GM04503 (cell line): ENCODE results near the gene DENND11.
"Not testable (repeated sequence)": the region's sequence is repeated elsewhere in the genome, so short reads cannot be mapped to it uniquely, and the experiment has no call there.

Experiments used
- DNase-seq: peaks from one replicate; pipeline ENCODE4 v3.0.0-alpha.2; 2012; ENCODE audit warnings: low read depth

Gene DENND11

GRCh38 chr7:141708351-141708750, 6.4 kb upstream of the DENND11 start, which contains the start of gene WEE2:
Gene WEE2 (plus strand): TSS chr7:141708353. CDS start chr7:141708759, 406 bp downstream.
- no peak for DNase-seq

DNA sequence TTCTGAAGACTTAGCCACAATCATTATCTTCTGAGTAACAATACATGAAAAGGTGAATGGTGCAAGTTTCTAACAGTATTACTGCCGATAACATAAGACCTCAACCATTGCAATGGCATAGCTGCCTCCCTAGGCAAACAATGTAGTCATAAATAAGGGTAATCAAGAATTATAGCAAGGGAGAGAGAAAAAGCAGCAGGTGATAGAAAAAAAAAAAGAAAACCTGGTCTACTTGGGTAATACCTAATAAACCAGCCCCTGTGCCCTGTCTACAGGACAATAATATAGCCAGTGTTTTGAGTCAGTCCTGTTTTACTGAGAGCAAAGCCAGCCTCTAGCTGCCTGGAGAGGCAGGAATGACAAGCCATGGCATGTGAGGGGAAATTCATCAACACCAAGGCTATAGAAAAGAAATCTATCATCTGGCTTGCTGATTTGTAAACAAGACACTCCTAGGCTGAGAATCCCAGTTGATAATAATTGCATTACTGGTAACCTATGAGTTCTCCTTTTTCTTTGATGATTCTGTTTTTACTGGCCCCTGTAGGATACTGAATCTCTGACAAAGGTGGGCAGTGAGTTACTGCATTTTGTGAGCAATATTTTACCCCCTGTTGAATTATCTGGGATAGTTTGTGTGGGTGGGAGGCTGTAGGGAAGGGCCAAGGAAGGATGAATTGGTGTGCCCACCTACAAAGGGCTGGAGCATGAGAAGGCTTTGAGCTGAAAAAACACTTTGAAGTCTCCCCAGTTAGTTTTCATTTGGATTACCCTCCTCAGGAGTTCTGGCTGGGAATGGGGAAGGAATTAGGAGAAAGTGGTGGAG, 4.5 kb upstream of the DENND11 start:
- no peak for DNase-seq

GRCh38 chr7:141704741-141705140, 2.8 kb upstream of the DENND11 start:
- no peak for DNase-seq

DNA sequence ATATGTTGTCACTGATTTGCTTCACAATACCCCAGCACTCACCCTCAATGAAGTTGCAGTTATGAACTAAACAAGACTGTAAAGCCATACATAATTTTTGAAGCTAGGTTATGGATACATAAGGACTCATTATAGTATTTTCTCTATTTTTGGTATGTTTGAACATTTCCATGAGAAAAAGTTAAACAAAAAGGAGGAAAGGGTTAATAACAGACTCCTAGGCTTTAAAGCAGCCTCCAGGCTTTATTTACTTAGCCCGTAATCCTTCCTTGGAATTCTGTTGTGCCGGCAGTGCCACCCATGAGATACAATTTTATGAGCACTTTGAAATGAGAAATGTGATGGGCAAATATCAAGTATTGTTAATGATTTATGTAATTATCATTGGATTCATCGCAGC, 2.1 kb upstream of the DENND11 start:
- DNase-seq, result no peak

GRCh38 chr7:141702892-141703291, 926 bp upstream of the DENND11 start:
- no peak for DNase-seq

GRCh38 chr7:141701489-141702046, 398 bp downstream of the DENND11 start:
- no peak for DNase-seq

GRCh38 chr7:141700848-141701371, 1.1 kb downstream of the DENND11 start:
- DNase-seq, result no peak

DNA sequence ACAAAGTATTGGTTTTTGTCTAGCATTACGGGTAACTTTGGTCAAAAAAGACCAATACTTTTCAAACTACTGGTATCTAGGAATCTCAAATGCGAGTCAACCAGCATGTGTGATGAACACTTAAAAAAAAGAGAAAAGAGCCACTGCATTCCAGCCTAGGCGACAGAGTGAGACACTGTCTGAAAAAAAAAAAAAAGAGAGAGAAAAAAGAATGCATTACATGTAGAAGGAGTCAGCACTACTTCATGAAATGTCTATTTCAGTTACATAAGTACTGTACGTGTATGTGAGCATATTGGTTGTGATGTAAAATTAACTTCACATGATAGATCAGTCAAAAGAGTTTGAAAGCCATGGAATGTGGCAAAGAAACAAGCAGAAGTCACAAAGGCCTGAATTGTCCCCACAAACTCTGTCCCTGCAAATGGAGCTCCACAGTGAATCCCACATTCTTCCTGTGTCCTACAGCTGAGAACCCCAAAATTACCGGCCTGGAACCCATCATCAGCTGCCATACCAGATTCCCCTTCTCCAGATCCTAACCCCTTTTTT, 1.6 kb downstream of the DENND11 start:
- no peak for DNase-seq

GRCh38 chr7:141699860-141700259, 2.1 kb downstream of the DENND11 start:
- no peak for DNase-seq

DNA sequence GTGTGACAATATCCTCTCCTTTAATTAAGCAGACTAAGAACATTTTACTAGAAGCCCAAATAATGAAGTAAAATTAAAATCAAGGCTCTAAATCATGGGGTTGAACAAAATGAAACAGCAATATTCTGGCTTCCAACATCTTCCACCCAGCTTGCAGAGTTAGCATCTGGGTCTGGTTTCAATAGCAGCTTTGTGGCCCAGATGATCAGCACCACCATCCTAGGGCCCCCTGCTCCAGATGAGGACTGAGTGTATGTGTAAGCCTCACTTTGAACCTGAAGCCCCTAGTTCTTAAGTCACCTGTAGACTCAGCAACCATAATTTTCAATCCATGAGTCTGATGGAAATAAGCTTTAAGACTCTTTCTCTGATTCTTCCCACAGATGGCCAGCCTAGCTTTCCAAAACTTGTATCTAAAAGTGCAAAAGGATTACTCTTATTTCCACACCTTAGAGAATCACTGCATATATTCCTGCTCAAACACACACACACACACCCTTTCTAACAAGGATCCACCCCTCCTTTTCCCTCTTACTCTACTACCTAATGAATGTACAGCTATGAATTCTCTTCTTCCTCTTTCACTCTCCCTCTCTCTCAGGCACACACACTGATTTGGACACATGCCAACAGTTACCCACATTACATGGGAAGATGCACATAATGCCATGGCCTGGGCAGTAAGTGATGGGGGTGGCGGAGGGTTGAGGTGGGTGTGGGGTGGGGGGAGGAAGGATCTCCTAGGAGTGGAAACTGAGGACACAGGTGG, 3.5 kb downstream of the DENND11 start:
- DNase-seq, result no peak

DNA sequence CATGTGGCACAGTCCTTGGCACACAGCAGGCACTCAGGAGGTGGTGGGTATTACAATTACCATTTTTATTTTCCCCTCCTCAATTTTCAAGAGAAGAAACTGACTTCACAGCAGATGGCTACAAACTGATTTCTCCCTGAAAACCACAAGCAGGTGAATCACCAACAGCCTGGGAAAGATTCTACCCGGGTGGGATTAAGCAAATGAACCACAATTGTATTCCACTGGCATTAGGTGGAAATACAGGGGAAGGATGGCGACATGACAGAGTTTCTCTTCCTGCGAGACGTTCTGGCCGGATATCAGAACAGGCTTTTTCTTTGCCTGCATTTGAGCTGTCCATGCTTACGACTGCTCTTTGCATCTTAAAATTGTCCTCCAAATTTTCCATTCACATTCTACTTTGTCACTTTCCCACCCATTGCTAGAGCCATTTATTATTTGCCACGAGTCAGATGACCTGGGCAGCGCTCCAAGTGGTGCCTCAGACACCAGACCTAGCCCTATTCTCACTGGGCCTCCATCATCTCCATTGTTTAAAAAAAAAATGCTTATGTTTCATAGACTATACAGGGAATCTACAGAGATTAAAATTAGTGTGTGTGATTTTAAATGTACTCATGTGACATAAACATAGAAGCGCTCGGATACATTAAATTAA, 4.6 kb downstream of the DENND11 start:
- no peak for DNase-seq

DNA sequence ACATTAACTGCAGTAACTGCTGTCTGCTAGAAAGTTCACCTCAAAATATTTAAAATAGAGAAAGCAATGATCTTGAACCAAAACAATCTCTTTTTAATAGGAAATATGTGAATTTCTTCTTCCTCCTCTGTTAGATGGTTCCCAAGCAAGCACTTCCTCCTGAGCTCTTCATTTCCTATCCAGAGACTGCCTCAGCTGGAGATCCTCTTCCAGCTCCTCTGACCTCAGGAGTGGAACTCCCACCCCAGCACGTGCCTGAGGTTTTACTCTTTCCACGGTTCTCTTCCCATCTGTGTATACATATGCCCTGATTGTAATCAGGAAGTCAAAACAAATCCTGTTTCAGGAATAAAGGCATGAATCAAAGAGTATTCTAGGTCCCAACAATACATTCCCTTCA, 5.6 kb downstream of the DENND11 start:
- no peak for DNase-seq

DNA sequence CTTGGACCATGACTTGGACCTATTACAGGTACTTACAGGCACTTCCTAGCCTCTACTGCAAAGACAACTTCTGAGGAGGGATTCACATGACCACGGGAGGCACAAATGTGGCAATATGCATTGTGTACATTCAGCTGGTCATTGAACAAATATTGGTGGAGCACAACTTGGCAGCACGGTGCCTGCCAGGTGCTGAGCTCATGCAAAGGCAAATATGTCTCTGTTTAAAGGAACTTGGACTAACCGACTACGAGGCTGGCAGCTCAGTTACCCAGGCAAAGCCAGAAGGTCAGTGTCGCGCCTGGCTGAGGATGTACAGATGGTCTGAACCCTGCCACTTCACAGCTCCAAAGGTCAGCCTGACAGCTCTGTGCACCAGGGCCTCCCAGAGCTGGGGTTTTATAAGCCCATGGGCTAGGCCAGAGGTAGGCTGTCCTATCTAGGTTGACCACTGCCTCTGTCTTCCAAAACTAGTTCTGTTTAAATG, 6.1 kb downstream of the DENND11 start:
- DNase-seq, result no peak

DNA sequence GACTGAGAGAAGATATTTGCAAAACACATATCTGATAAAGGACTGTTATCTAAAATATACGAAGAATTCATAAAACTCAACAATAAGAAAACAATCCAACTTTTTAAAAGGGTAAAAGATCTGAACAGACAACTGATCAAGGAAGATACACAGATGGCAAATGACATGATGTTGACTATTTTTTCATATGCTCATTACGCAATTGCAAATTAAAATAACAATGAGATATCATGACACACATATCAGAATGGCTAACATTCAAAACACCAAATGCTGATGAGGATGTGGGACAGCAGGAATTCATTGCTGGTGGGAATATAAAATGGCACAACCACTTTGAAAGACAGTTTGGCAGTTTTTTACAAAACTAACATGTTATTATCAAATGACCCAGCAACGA, 8.9 kb downstream of the DENND11 start:
- no peak for DNase-seq

DNA sequence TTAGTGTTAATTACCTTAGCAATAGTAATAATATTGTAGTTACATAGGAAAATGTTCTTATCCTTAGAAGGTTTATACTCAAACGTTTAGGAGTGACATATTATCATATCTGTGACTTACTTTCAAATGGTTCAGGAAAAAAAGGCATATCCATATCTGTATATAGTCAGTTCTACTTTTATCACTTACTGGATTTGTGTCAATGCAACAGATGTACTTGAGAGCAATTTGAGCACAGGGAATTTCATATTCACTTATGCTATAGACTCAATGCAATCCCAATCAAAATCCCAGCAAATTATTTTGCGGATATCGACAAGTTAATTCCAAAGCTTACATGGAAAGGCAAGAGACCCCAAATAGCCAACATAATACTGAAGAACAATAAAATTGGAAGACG, 10.0 kb downstream of the DENND11 start:
- no peak for DNase-seq

DNA sequence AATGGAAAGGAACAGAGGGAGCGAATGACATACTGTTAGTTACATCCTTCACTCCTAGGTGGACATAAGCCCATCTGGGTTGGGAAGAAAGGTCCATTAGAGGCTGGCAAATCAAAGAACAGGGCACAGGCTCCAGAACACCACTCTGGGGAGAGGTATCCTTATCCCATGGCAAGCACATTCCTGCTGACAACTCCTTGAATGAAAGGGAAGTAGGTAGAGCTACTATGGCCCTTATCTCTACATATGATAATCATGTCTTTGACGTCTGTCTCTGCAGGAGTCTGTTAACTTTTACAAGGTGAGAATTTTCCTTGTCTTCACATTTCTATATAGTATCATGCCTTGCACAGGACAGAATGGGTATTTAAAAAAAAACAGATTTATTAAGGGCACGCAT, 10.4 kb downstream of the DENND11 start:
- DNase-seq, result no peak

DNA sequence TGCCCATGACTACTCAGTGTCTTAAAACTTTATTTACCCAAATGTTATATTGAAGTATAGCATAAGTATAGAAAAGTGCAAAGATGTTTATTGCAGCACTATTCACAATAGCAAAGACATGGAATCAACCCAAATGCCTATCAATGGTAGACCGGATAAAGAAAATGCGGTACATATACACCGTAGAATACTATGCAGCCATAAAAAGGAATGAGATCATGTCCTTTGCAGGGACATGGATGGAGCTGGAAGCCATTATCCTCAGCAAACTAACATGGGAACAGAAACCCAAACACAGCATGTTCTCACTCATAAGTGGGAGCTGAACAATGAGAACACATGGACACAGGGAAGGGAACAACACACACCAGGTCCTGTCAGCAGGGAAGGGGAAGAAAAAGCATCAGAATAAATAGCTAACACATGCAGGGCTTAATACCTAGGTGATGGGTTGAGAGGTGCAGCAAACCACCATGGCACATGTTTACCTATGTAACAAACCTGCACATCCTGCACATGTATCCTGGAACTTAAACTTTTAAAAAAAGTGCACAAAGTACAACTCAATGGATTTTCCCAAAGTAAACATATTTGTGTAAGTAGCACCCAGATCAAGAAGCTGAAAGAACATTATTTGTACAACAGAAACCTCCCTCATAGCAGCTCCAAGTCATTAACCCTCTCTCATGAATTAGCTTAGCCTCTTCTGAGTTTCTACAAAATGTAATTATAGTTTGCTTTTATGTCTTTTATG, 12.7 kb downstream of the DENND11 start:
- DNase-seq, result not testable (repeated sequence)

DNA sequence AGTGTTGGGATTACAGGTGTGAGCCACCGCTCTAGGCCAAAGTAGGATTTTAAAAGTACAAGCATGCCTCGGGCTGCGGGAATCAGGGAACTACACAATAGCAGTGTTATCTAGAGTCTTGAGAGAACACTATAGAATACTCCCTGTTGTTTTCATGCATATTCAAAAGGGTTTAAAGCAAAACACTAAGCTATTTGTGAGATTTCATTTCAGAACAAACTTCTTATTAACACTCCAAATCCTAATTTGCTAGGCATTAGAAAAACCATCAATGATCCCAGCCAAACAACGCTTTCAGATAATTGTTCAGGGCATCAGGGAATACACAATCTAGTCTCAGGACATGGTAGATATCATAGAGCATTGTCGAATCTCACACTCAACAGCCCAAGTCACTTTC, 13.9 kb downstream of the DENND11 start:
- DNase-seq, result no peak

DNA sequence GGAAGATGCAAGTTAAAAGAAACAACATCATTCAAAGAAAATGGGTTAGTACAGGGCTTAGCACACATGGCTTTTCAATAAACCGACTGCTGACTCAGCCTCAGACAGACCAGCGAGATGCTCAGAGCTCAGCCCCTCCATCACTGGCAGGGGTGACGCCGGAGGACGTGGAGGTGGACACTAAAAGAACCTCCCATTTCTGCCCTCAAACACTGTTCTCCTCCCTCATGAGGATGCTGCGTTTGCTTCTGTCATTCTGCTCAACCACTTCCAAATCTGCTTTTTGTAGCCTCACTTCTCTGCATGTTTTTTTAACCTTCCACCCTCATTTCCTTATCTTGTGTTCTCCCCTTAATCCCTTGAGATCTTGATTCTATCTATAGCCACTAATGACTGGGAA, 15.3 kb downstream of the DENND11 start:
- DNase-seq, result no peak

GRCh38 chr7:141686074-141686473, 15.9 kb downstream of the DENND11 start:
- DNase-seq, result no peak
